HG02973 (cell line): Measurements from ENCODE around the gene CD244.
"Not testable (repeated sequence)": the region's sequence is repeated elsewhere in the genome, so short reads cannot be mapped to it uniquely, and the experiment has no call there.

Experiments
- ATAC-seq: cut with Tn5 transposase; IDR thresholded peaks from one replicate; pipeline ENCODE4 v1.9.1; 2021; ENCODE audit warnings: moderate library complexity; ENCODE audit not compliant: unreplicated experiment

The CD244 gene

GRCh38 chr1:160789051-160789701, 73.5 kb downstream of the CD244 start:
- ATAC-seq = peak; percentile 11

GRCh38 chr1:160782988-160783765, 79.5 kb downstream of the CD244 start:
- not testable (repeated sequence) for ATAC-seq

- peak; percentile 84 for ATAC-seq
Observed at GRCh38 chr1:160781914-160782689, 80.6 kb downstream of the CD244 start.

DNA sequence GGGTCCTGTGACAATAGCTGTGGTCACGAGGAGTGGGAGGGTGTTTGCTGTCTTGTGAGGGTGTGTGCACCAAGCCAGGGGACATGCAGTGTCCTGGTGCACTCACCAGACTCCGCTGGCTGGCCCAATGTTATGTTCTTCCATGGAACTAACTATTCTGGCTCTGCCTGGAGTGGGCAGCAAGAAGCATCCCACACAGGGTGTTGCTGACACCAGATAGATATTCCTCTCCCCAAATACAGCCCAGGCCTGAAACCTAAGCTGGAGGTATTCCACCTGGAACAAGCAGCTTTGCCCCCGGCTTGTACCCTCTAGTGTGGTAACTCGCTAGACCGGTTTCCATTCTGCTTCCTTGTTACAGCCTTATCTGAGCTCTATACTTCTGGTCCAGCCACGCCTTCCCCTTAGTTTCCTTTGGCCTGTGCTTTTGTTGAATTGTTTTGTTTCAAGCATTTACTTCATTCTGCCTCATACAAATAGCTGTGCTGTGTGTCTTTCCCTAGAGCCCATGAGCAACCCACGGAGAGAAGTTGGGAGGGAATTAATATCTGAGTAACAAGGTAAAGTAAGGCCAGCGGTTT, 81.4 kb downstream of the CD244 start:
- no peak for ATAC-seq

DNA sequence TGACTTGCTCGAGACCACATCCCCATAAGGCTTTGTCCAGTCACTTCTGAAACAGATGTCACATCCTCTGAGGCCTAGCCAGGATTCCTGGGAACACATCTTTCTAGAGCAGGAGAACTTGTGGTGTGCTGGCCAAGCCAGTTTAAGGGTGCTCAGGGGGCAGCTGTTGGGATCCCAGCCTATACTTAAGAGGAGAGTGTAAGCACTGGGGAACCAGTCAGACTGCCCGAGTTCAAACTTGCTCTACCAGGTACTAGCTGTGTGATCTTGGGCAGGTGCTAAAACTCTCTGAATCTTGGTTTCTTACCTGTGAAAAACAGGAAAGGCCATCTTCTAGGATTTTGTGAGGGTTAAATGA, 82.3 kb downstream of the CD244 start:
- no peak for ATAC-seq
